ENCODE measurements around the gene NUP107. TPM values are rescaled to one million over a fixed set of nuclear protein-coding genes. Genes with fewer than 3 reads are reported as not detected.

NUP107 gene
- total RNA-seq, 1 experiment from 2014 or later = 99.0 TPM

- no peak for TF ChIP-seq SP1 (IDR thresholded peaks at IDR 0.05; ENCODE audit: low read depth)
- TF ChIP-seq EGR1 (IDR thresholded peaks at IDR 0.05; ENCODE audit: low read depth) = no peak
- TF ChIP-seq ZNF274 (IDR thresholded peaks at IDR 0.05; ENCODE audit: low read depth, low read length) = no peak
- TF ChIP-seq EZH2 (IDR thresholded peaks at IDR 0.05) = no peak
Measured at GRCh38 chr12:68749861-68750260, 63.1 kb downstream of the NUP107 start (continued).

GRCh38 chr12:68750506-68750905 lies 63.7 kb downstream of the NUP107 start:
- no peak for ATAC-seq
- TF ChIP-seq TCF7L2 (IDR thresholded peaks at IDR 0.05; ENCODE audit: borderline replicate concordance, extremely low read depth, insufficient read depth, insufficient read length) = no peak
- TF ChIP-seq ELF1 (IDR thresholded peaks at IDR 0.05; ENCODE audit: borderline replicate concordance, low read depth) = no peak
- no peak for TF ChIP-seq POLR2A (IDR thresholded peaks at IDR 0.05; ENCODE audit: borderline replicate concordance, extremely low read depth, insufficient read depth, insufficient read length)
- TF ChIP-seq CBX3 (IDR thresholded peaks at IDR 0.05; ENCODE audit: low read depth) = no peak
- no peak for TF ChIP-seq ATF3 (IDR thresholded peaks at IDR 0.05)
- no peak for TF ChIP-seq ZFX (IDR thresholded peaks at IDR 0.05)
- TF ChIP-seq EGR1 (IDR thresholded peaks at IDR 0.05; ENCODE audit: low read depth) = no peak
- TF ChIP-seq RAD21 (IDR thresholded peaks at IDR 0.05; ENCODE audit: low read depth) = no peak
- no peak for TF ChIP-seq JUND (IDR thresholded peaks at IDR 0.05)
- TF ChIP-seq SIN3A (IDR thresholded peaks at IDR 0.05; ENCODE audit: low read depth) = no peak
- no peak for TF ChIP-seq CTCF (IDR thresholded peaks at IDR 0.05 in 2 of 3, conservative IDR thresholded peaks at IDR 0.05 in 1 of 3; ENCODE audit: borderline replicate concordance in 1 of 3, insufficient read depth in 1 of 3, low read depth in 2 of 3, low read length in 2 of 3)
- no peak for TF ChIP-seq MAX (IDR thresholded peaks at IDR 0.05)
- Histone ChIP-seq H3K27ac (ENCODE audit: low read depth, low read length) (no peak overlapping the region), H3K9me2 (ENCODE audit: insufficient read depth) (no peaks in the 10 kb centered on the region), H2AFZ (ENCODE audit: low read depth, low read length, poor library complexity, severe bottlenecking) (no peak overlapping the region), H3K4me1 (ENCODE audit: control insufficient read depth in 1 of 2, insufficient read depth in 2 of 2, low read length in 2 of 2) (peaks cover 0 to 10% of the 10 kb centered on the region in 2 experiments; a peak in 1 of 4 replicates), H3K9ac (ENCODE audit: low read length) (no peak overlapping the region), H3K9me3 (ENCODE audit: control insufficient read depth in 1 of 2, insufficient read depth in 1 of 2, low read depth in 1 of 2, low read length in 2 of 2) (no peaks in the 10 kb centered on the region), H3K36me3 (ENCODE audit: control insufficient read depth in 1 of 2, insufficient read depth in 2 of 2, low read length in 2 of 2) (peaks cover 9 to 12% of the 10 kb centered on the region in 2 experiments; a peak in 2 of 4 replicates), H3K27me3 (ENCODE audit: insufficient read depth, low read length) (no peaks in the 10 kb centered on the region), H4K20me1 (ENCODE audit: insufficient read depth) (no peaks in the 10 kb centered on the region), H3K79me2 (ENCODE audit: insufficient read depth, low read length) (peaks cover 12% of the 10 kb centered on the region; the same call in 1 of the 2 replicates), H3K4me3 (replicated peaks in 1 of 2; ENCODE audit: low read depth in 1 of 2, low read length in 2 of 2) (no peak overlapping the region), H3K4me2 (ENCODE audit: low read length) (no peak overlapping the region)
- ChIA-PET RAD21 (ENCODE audit: low non-redundant PET in 1 of 2, low total read pairs in 2 of 2, uncharacterized antibody in 2 of 2, unreplicated experiment in 2 of 2) (no interaction called here), POLR2A (no interaction called here), CTCF (no interaction called here)
- no peak for DNase-seq (ENCODE audit: low read depth, low spot score)
- BruUV-seq (replicated peaks) = no TSS peak
- intact Hi-C loops (cut with micrococcal nuclease) = no loop called here
